Caco-2 (cell line): ENCODE data around the gene ZAP70. TPM values are rescaled to one million over a fixed set of nuclear protein-coding genes. Genes with fewer than 3 reads are reported as not detected.

Source experiments
- BruUV-seq: library from RNA; stranded (reverse); fragments of 400-500 nt; replicated peaks from 2 replicates; lab custom pipeline; 2021; lab: Mats Ljungman, UMichigan
- CTCF ChIA-PET: fragments of 300-600 bp; sonication (Branson Sonifier 250); formaldehyde crosslinking; loops from one replicate; lab custom pipeline; 2022; ENCODE audit warnings: antibody characterized with exemption; lab: Charles Lee
- POLR2A ChIA-PET: fragments of 300-600 bp; sonication (Branson Sonifier 250); formaldehyde crosslinking; loops from one replicate; lab custom pipeline; 2022; ENCODE audit warnings: antibody characterized with exemption; lab: Charles Lee
- DNase-seq, 2 experiments: peaks; one replicate each; pipeline versions ENCODE4 v3.0.0 to v3.0.0-alpha.2; 2020 to 2022
- H3K27me3 ChIP-seq: replicated peaks from 2 replicates; pipeline ENCODE4 v1.6.0; 2011; ENCODE audit warnings: low read length; ENCODE audit not compliant: control insufficient read depth, insufficient read depth
- H3K36me3 ChIP-seq: 2 replicates; pipeline ENCODE4 v1.5.1; 2011; ENCODE audit warnings: low read length; ENCODE audit not compliant: control insufficient read depth, insufficient read depth
- H3K4me1 ChIP-seq: fragments of 250-450 bp; sonication (Bioruptor Pico); 2 replicates; pipeline ENCODE4 v1.5.1; 2020; ENCODE audit warnings: mild to moderate bottlenecking
- H3K4me3 ChIP-seq: 2 replicates; pipeline ENCODE4 v1.5.1; 2011; ENCODE audit warnings: low read depth, mild to moderate bottlenecking, control low read depth, low read length
- H3K9me3 ChIP-seq: fragments of 250-450 bp; sonication (Bioruptor Pico); 2 replicates; pipeline ENCODE4 v1.5.1; 2020; ENCODE audit warnings: mild to moderate bottlenecking, moderate library complexity
- H3K27ac Mint-ChIP-seq: one replicate; pipeline ENCODE4 v1.8.0; 2022; ENCODE audit warnings: mixed read lengths; ENCODE audit not compliant: unreplicated experiment
- H3K27me3 Mint-ChIP-seq: one replicate; pipeline ENCODE4 v1.8.0; 2022; ENCODE audit warnings: mixed read lengths; ENCODE audit not compliant: insufficient read depth, unreplicated experiment
- H3K36me3 Mint-ChIP-seq: one replicate; pipeline ENCODE4 v1.8.0; 2022; ENCODE audit warnings: mild to moderate bottlenecking, mixed read lengths; ENCODE audit not compliant: insufficient read depth, unreplicated experiment
- H3K4me1 Mint-ChIP-seq: one replicate; pipeline ENCODE4 v1.8.0; 2022; ENCODE audit warnings: low read depth, mixed read lengths; ENCODE audit not compliant: unreplicated experiment
- H3K4me3 Mint-ChIP-seq: one replicate; pipeline ENCODE4 v1.8.0; 2022; ENCODE audit warnings: mild to moderate bottlenecking, moderate library complexity, mixed read lengths; ENCODE audit not compliant: unreplicated experiment
- H3K9me3 Mint-ChIP-seq: one replicate; pipeline ENCODE4 v1.8.0; 2022; ENCODE audit warnings: mixed read lengths; ENCODE audit not compliant: unreplicated experiment
- CTCF ChIP-seq, 2 experiments: fragments of 200-600 bp in 1 of 2; IDR thresholded peaks; 1 replicate in 1 of 2; 2 replicates in 1 of 2; pipeline versions ENCODE4 v1.5.1 to v1.8.0; 2011 to 2022; ENCODE audit warnings: antibody characterized with exemption in 1 of 2, control low read depth in 1 of 2, inconsistent platforms in 1 of 2, low read depth in 1 of 2, low read length in 1 of 2, mild to moderate bottlenecking in 1 of 2, moderate library complexity in 1 of 2; ENCODE audit not compliant: insufficient read depth in 1 of 2, severe bottlenecking in 1 of 2, unreplicated experiment in 1 of 2
- intact Hi-C: fragments of 100-400 bp; cut with micrococcal nuclease; formaldehyde crosslinking; loops from one replicate; pipeline ENCODE4 v1.10.0; 2022; ENCODE audit not compliant: unreplicated experiment
- total RNA-seq: library from RNA; stranded (reverse); gene quantifications from 2 replicates; pipeline ENCODE4 v1.2.3, GENCODE V29; 2022

Gene ZAP70
- total RNA-seq, 1 experiment from 2014 or later, result 0.82 TPM

- no TSS peak for BruUV-seq
- Mint-ChIP-seq H3K27me3 (no peaks in the 10 kb centered on the region), H3K36me3 (no peaks in the 10 kb centered on the region), H3K27ac (no peak overlapping the region), H3K4me3 (no peak overlapping the region), H3K9me3 (no peaks in the 10 kb centered on the region), H3K4me1 (no peaks in the 10 kb centered on the region)
- no peak for TF ChIP-seq CTCF (IDR thresholded peaks at IDR 0.05; ENCODE audit: insufficient read depth in 1 of 2, low read depth in 1 of 2, low read length in 1 of 2, severe bottlenecking in 1 of 2, unreplicated experiment in 1 of 2)
- intact Hi-C loops, result no loop called here
- H3K9me3 ChIP-seq, result no peaks in the 10 kb centered on the region
- H3K4me1 ChIP-seq, result peaks cover 5% of the 10 kb centered on the region; the same call in 1 of the 2 replicates
- ChIA-PET POLR2A (no interaction called here), CTCF (interaction anchor here (2.1 kb wide), 1 partner anchor 24 kb away, joined by 4 read pairs; the partner anchor contains the start of gene ACTR1B)
- H3K4me3 ChIP-seq, result no peak overlapping the region
- H3K36me3 ChIP-seq, result no peaks in the 10 kb centered on the region
- no peak for DNase-seq
- H3K27me3 ChIP-seq, result no peaks in the 10 kb centered on the region
These were observed 25.1 kb upstream of the ZAP70 start for GRCh38 chr2:97688062-97688827.

GRCh38 chr2:97691166-97691565, 22.2 kb upstream of the ZAP70 start:
- no peak overlapping the region for H3K4me3 Mint-ChIP-seq
- no peaks in the 10 kb centered on the region for H3K9me3 Mint-ChIP-seq
- H3K4me3 ChIP-seq, result no peak overlapping the region
- H3K36me3 Mint-ChIP-seq, result no peaks in the 10 kb centered on the region
- ChIA-PET POLR2A (interaction anchor here (1.0 kb wide), 1 partner anchor 45 kb away, joined by 4 read pairs; the partner anchor contains the start of gene COX5B), CTCF (interaction anchor here (1.7 to 2.2 kb wide), 2 partner anchors 9 to 27 kb away, joined by 5 to 15 read pairs; partner anchors contain the start of gene ACTR1B)
- intact Hi-C loops, result no loop called here
- DNase-seq, result peak; percentile 25 to 56
- H3K4me1 Mint-ChIP-seq, result peaks cover 8% of the 10 kb centered on the region
- no TSS peak for BruUV-seq
- no peaks in the 10 kb centered on the region for H3K9me3 ChIP-seq
- H3K36me3 ChIP-seq, result no peaks in the 10 kb centered on the region
- H3K27ac Mint-ChIP-seq, result no peak overlapping the region
- no peaks in the 10 kb centered on the region for H3K27me3 Mint-ChIP-seq
- H3K27me3 ChIP-seq, result no peaks in the 10 kb centered on the region
- no peak for TF ChIP-seq CTCF (IDR thresholded peaks at IDR 0.05; ENCODE audit: insufficient read depth in 1 of 2, low read depth in 1 of 2, low read length in 1 of 2, severe bottlenecking in 1 of 2, unreplicated experiment in 1 of 2)
- peaks cover 5% of the 10 kb centered on the region; the same call in 1 of the 2 replicates for H3K4me1 ChIP-seq

GRCh38 chr2:97693476-97693875, 19.9 kb upstream of the ZAP70 start:
- no peaks in the 10 kb centered on the region for H3K36me3 Mint-ChIP-seq
- intact Hi-C loops, result no loop called here
- peaks cover 8% of the 10 kb centered on the region for H3K4me1 Mint-ChIP-seq
- H3K4me3 Mint-ChIP-seq, result no peak overlapping the region
- H3K9me3 ChIP-seq, result no peaks in the 10 kb centered on the region
- no peak for DNase-seq
- ChIA-PET POLR2A (no interaction called here), CTCF (no interaction called here)
- no peak for TF ChIP-seq CTCF (IDR thresholded peaks at IDR 0.05; ENCODE audit: insufficient read depth in 1 of 2, low read depth in 1 of 2, low read length in 1 of 2, severe bottlenecking in 1 of 2, unreplicated experiment in 1 of 2)
- no TSS peak for BruUV-seq
- no peaks in the 10 kb centered on the region for H3K36me3 ChIP-seq
- H3K4me3 ChIP-seq, result no peak overlapping the region
- H3K27ac Mint-ChIP-seq, result no peak overlapping the region
- H3K27me3 ChIP-seq, result no peaks in the 10 kb centered on the region
- no peaks in the 10 kb centered on the region for H3K9me3 Mint-ChIP-seq
- peaks cover 8% of the 10 kb centered on the region for H3K4me1 ChIP-seq
- no peaks in the 10 kb centered on the region for H3K27me3 Mint-ChIP-seq
